Glutamatergic neuron (in vitro differentiated cells): Measurements from ENCODE around the gene KIZ. TPM values are rescaled to one million over a fixed set of nuclear protein-coding genes. Genes with fewer than 3 reads are reported as not detected.
A peak's percentile ranks its signal among the peaks of the same experiment; 100 is the strongest.

Experiments
- DNase-seq: peaks from one replicate; pipeline ENCODE4 v3.0.0; 2022
- H3K27ac Mint-ChIP-seq: one replicate; pipeline ENCODE4 v1.8.0; 2020; ENCODE audit warnings: mild to moderate bottlenecking, mixed read lengths, inconsistent platforms; ENCODE audit not compliant: unreplicated experiment
- H3K27me3 Mint-ChIP-seq: one replicate; pipeline ENCODE4 v1.8.0; 2020; ENCODE audit warnings: mild to moderate bottlenecking, moderate library complexity, mixed read lengths, inconsistent platforms; ENCODE audit not compliant: unreplicated experiment
- H3K36me3 Mint-ChIP-seq: one replicate; pipeline ENCODE4 v1.8.0; 2020; ENCODE audit warnings: mild to moderate bottlenecking, mixed read lengths, inconsistent platforms; ENCODE audit not compliant: unreplicated experiment
- H3K4me1 Mint-ChIP-seq: one replicate; pipeline ENCODE4 v1.8.0; 2020; ENCODE audit warnings: mild to moderate bottlenecking, low read depth, mixed read lengths, inconsistent platforms; ENCODE audit not compliant: unreplicated experiment
- H3K4me3 Mint-ChIP-seq: one replicate; pipeline ENCODE4 v1.8.0; 2020; ENCODE audit warnings: mild to moderate bottlenecking, mixed read lengths, inconsistent platforms; ENCODE audit not compliant: unreplicated experiment
- H3K9me3 Mint-ChIP-seq: one replicate; pipeline ENCODE4 v1.8.0; 2020; ENCODE audit warnings: mild to moderate bottlenecking, moderate library complexity, mixed read lengths, inconsistent platforms; ENCODE audit not compliant: unreplicated experiment
- total RNA-seq: library from RNA; stranded (reverse); fragmentation: NEBNext Ultra II Directional; extraction: Animal tissue kit (Norgen Biotek cat#: 25700); gene quantifications from one replicate; pipeline ENCODE4 v1.2.1, GENCODE V29; 2021; ENCODE audit not compliant: unreplicated experiment
- TF ChIP-seq, protein P1 (sequence below): fragments of 200-600 bp; sonication (generic); IDR thresholded peaks from one replicate; pipeline ENCODE4 v1.5.0; 2021; ENCODE audit not compliant: partially characterized antibody, unreplicated experiment

Gene KIZ
- total RNA-seq, 1 donor from 2014 or later: 17.7 TPM

- Mint-ChIP-seq H3K27me3 (peaks cover 6% of the 10 kb centered on the region), H3K27ac (no peak overlapping the region), H3K36me3 (no peaks in the 10 kb centered on the region), H3K4me3 (no peak overlapping the region), H3K4me1 (no peaks in the 10 kb centered on the region), H3K9me3 (no peaks in the 10 kb centered on the region)
- TF ChIP-seq, protein P1, sequence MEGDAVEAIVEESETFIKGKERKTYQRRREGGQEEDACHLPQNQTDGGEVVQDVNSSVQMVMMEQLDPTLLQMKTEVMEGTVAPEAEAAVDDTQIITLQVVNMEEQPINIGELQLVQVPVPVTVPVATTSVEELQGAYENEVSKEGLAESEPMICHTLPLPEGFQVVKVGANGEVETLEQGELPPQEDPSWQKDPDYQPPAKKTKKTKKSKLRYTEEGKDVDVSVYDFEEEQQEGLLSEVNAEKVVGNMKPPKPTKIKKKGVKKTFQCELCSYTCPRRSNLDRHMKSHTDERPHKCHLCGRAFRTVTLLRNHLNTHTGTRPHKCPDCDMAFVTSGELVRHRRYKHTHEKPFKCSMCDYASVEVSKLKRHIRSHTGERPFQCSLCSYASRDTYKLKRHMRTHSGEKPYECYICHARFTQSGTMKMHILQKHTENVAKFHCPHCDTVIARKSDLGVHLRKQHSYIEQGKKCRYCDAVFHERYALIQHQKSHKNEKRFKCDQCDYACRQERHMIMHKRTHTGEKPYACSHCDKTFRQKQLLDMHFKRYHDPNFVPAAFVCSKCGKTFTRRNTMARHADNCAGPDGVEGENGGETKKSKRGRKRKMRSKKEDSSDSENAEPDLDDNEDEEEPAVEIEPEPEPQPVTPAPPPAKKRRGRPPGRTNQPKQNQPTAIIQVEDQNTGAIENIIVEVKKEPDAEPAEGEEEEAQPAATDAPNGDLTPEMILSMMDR: no peak
- DNase-seq: no peak
These were observed 133.5 kb downstream of the KIZ start for GRCh38 chr20:21259346-21259745.

GRCh38 chr20:21262812-21263211, 136.9 kb downstream of the KIZ start:
- Mint-ChIP-seq H3K27ac (no peak overlapping the region), H3K4me1 (peaks cover 14% of the 10 kb centered on the region), H3K36me3 (peaks cover 12% of the 10 kb centered on the region), H3K9me3 (peaks cover 11% of the 10 kb centered on the region), H3K27me3 (peaks cover 15% of the 10 kb centered on the region), H3K4me3 (no peak overlapping the region)
- DNase-seq: no peak
- TF ChIP-seq, protein P1: no peak

DNA sequence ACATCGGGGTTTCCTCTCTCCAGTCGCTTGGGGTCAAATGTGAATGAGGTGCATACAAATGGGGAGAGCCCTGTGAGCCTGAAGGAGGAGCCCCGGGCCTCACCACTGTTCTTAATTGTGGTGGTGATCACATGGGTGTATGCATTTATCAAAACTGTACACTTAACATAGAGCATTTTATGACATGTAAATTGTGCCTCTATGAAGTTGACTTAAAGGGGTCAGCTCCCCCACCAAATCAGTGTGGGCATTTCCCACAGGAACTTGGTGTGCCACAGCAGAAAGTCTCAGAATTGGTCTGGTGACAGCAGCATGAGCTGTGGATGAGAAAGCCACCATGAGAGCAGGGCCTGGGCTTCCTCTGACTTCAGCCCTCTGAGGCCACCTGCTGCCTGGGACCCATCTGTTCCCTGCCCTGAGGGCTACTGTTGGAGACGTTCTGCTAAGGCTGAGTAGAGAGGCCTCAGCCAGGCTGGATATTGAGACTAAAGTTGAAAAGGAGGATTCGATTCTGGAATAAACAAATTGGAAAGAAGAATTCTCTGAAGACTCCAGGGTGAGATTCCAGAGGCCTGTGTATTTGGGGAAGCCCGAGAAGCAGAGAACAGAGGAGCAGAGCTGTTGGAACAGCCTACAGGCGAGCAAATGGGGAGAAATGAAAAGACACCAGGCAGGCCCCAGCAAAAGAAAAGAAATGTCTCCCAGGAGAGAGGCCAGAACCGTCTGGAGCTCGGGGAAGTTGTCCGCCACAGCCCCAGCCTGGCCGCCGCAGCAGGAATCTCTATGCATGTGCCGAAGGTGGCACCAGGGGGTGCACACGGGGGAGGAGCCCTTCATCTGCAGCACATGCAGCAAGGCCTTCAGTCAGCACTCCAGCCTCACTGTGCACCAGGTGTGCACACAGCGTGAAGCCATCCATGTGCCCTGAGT, 139.6 kb downstream of the KIZ start:
- Mint-ChIP-seq H3K27me3 (peaks cover 19% of the 10 kb centered on the region), H3K4me1 (peaks cover 14% of the 10 kb centered on the region), H3K9me3 (peaks cover 15% of the 10 kb centered on the region), H3K27ac (peak overlapping the region; percentile 82), H3K4me3 (peak overlapping the region; percentile 47), H3K36me3 (peaks cover 14% of the 10 kb centered on the region)
- DNase-seq: peak; percentile 68
- TF ChIP-seq, protein P1: no peak

- H3K4me1 Mint-ChIP-seq: peaks cover 14% of the 10 kb centered on the region
- TF ChIP-seq, protein P1: no peak
- peak overlapping the region; percentile 82 for H3K27ac Mint-ChIP-seq
- no peak overlapping the region for H3K4me3 Mint-ChIP-seq
- H3K27me3 Mint-ChIP-seq: peaks cover 19% of the 10 kb centered on the region
- peaks cover 14% of the 10 kb centered on the region for H3K36me3 Mint-ChIP-seq
- no peak for DNase-seq
- peaks cover 15% of the 10 kb centered on the region for H3K9me3 Mint-ChIP-seq
These were observed 140.3 kb downstream of the KIZ start for GRCh38 chr20:21266191-21266536.

GRCh38 chr20:21269772-21270171, 143.9 kb downstream of the KIZ start:
- peaks cover 14% of the 10 kb centered on the region for H3K36me3 Mint-ChIP-seq
- H3K4me3 Mint-ChIP-seq: no peak overlapping the region
- H3K27ac Mint-ChIP-seq: no peak overlapping the region
- TF ChIP-seq, protein P1: no peak
- H3K4me1 Mint-ChIP-seq: peaks cover 24% of the 10 kb centered on the region
- H3K9me3 Mint-ChIP-seq: peaks cover 15% of the 10 kb centered on the region
- H3K27me3 Mint-ChIP-seq: peaks cover 17% of the 10 kb centered on the region
- DNase-seq: no peak
